Caco-2 (cell line): Measurements from ENCODE around the gene MOCS2. TPM values are rescaled to one million over a fixed set of nuclear protein-coding genes. Genes with fewer than 3 reads are reported as not detected.

Source experiments
- BruUV-seq: library from RNA; stranded (reverse); fragments of 400-500 nt; replicated peaks from 2 replicates; lab custom pipeline; 2021; lab: Mats Ljungman, UMichigan
- CTCF ChIA-PET: fragments of 300-600 bp; sonication (Branson Sonifier 250); formaldehyde crosslinking; loops from one replicate; lab custom pipeline; 2022; ENCODE audit warnings: antibody characterized with exemption; lab: Charles Lee
- POLR2A ChIA-PET: fragments of 300-600 bp; sonication (Branson Sonifier 250); formaldehyde crosslinking; loops from one replicate; lab custom pipeline; 2022; ENCODE audit warnings: antibody characterized with exemption; lab: Charles Lee
- DNase-seq, 2 experiments: peaks; one replicate each; pipeline versions ENCODE4 v3.0.0 to v3.0.0-alpha.2; 2020 to 2022
- H3K27me3 ChIP-seq: replicated peaks from 2 replicates; pipeline ENCODE4 v1.6.0; 2011; ENCODE audit warnings: low read length; ENCODE audit not compliant: control insufficient read depth, insufficient read depth
- H3K36me3 ChIP-seq: 2 replicates; pipeline ENCODE4 v1.5.1; 2011; ENCODE audit warnings: low read length; ENCODE audit not compliant: control insufficient read depth, insufficient read depth
- H3K4me1 ChIP-seq: fragments of 250-450 bp; sonication (Bioruptor Pico); 2 replicates; pipeline ENCODE4 v1.5.1; 2020; ENCODE audit warnings: mild to moderate bottlenecking
- H3K4me3 ChIP-seq: 2 replicates; pipeline ENCODE4 v1.5.1; 2011; ENCODE audit warnings: low read depth, mild to moderate bottlenecking, control low read depth, low read length
- H3K9me3 ChIP-seq: fragments of 250-450 bp; sonication (Bioruptor Pico); 2 replicates; pipeline ENCODE4 v1.5.1; 2020; ENCODE audit warnings: mild to moderate bottlenecking, moderate library complexity
- H3K27ac Mint-ChIP-seq: one replicate; pipeline ENCODE4 v1.8.0; 2022; ENCODE audit warnings: mixed read lengths; ENCODE audit not compliant: unreplicated experiment
- H3K27me3 Mint-ChIP-seq: one replicate; pipeline ENCODE4 v1.8.0; 2022; ENCODE audit warnings: mixed read lengths; ENCODE audit not compliant: insufficient read depth, unreplicated experiment
- H3K36me3 Mint-ChIP-seq: one replicate; pipeline ENCODE4 v1.8.0; 2022; ENCODE audit warnings: mild to moderate bottlenecking, mixed read lengths; ENCODE audit not compliant: insufficient read depth, unreplicated experiment
- H3K4me1 Mint-ChIP-seq: one replicate; pipeline ENCODE4 v1.8.0; 2022; ENCODE audit warnings: low read depth, mixed read lengths; ENCODE audit not compliant: unreplicated experiment
- H3K4me3 Mint-ChIP-seq: one replicate; pipeline ENCODE4 v1.8.0; 2022; ENCODE audit warnings: mild to moderate bottlenecking, moderate library complexity, mixed read lengths; ENCODE audit not compliant: unreplicated experiment
- H3K9me3 Mint-ChIP-seq: one replicate; pipeline ENCODE4 v1.8.0; 2022; ENCODE audit warnings: mixed read lengths; ENCODE audit not compliant: unreplicated experiment
- intact Hi-C: fragments of 100-400 bp; cut with micrococcal nuclease; formaldehyde crosslinking; loops from one replicate; pipeline ENCODE4 v1.10.0; 2022; ENCODE audit not compliant: unreplicated experiment
- total RNA-seq: library from RNA; stranded (reverse); gene quantifications from 2 replicates; pipeline ENCODE4 v1.2.3, GENCODE V29; 2022
- TF ChIP-seq, protein P1 (sequence below), 2 experiments: fragments of 200-600 bp in 1 of 2; IDR thresholded peaks; 1 replicate in 1 of 2; 2 replicates in 1 of 2; pipeline versions ENCODE4 v1.5.1 to v1.8.0; 2011 to 2022; ENCODE audit warnings: antibody characterized with exemption in 1 of 2, control low read depth in 1 of 2, inconsistent platforms in 1 of 2, low read depth in 1 of 2, low read length in 1 of 2, mild to moderate bottlenecking in 1 of 2, moderate library complexity in 1 of 2; ENCODE audit not compliant: insufficient read depth in 1 of 2, severe bottlenecking in 1 of 2, unreplicated experiment in 1 of 2

The MOCS2 gene
- total RNA-seq, 1 experiment from 2014 or later, result 35.9 TPM

DNA sequence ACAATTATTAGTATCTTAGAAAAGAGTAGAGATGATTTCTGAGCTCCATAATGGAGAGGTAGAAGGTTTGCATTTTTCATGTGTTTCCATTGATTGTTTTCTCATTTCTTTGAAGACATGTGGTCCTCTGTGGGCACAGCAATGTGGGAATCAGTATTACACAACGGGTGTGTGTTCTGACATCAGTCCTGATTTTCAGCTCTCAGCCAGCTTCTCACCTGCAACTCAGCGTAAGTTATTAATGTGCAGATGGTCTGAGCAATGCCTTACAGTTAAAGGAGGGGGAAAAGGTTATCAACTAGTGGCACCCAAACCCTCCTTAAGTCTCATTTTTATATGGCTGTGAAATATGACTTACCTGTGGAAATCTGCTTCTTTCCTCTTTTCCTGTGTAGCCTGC lies 61.3 kb downstream of the MOCS2 start:
- H3K27ac Mint-ChIP-seq, result no peak overlapping the region
- Histone ChIP-seq H3K27me3 (no peaks in the 10 kb centered on the region), H3K4me1 (no peaks in the 10 kb centered on the region), H3K36me3 (no peaks in the 10 kb centered on the region), H3K4me3 (no peak overlapping the region), H3K9me3 (no peaks in the 10 kb centered on the region)
- no peaks in the 10 kb centered on the region for H3K36me3 Mint-ChIP-seq
- POLR2A ChIA-PET, result no interaction called here
- CTCF ChIA-PET, result no interaction called here
- H3K27me3 Mint-ChIP-seq, result no peaks in the 10 kb centered on the region
- intact Hi-C loops, result no loop called here
- no peak overlapping the region for H3K4me3 Mint-ChIP-seq
- DNase-seq, result no peak
- TF ChIP-seq, protein P1, sequence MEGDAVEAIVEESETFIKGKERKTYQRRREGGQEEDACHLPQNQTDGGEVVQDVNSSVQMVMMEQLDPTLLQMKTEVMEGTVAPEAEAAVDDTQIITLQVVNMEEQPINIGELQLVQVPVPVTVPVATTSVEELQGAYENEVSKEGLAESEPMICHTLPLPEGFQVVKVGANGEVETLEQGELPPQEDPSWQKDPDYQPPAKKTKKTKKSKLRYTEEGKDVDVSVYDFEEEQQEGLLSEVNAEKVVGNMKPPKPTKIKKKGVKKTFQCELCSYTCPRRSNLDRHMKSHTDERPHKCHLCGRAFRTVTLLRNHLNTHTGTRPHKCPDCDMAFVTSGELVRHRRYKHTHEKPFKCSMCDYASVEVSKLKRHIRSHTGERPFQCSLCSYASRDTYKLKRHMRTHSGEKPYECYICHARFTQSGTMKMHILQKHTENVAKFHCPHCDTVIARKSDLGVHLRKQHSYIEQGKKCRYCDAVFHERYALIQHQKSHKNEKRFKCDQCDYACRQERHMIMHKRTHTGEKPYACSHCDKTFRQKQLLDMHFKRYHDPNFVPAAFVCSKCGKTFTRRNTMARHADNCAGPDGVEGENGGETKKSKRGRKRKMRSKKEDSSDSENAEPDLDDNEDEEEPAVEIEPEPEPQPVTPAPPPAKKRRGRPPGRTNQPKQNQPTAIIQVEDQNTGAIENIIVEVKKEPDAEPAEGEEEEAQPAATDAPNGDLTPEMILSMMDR (IDR thresholded peaks at IDR 0.05; ENCODE audit: insufficient read depth in 1 of 2, low read depth in 1 of 2, low read length in 1 of 2, severe bottlenecking in 1 of 2, unreplicated experiment in 1 of 2), result no peak
- no TSS peak for BruUV-seq
- H3K9me3 Mint-ChIP-seq, result no peaks in the 10 kb centered on the region
- H3K4me1 Mint-ChIP-seq, result no peaks in the 10 kb centered on the region

Other genes with a start within 250 kb of the MOCS2 start
- 13.6 and 19.3 TPM in 2 replicates for gene ITGA2, start 120.4 kb downstream of the MOCS2 start, total RNA-seq